ENCODE measurements around the gene CCER1. TPM values are rescaled to one million over a fixed set of nuclear protein-coding genes. Genes with fewer than 3 reads are reported as not detected.

CCER1 gene
- total and polyA plus RNA-seq, 4 donors: not detected

GRCh38 chr12:90961154-90961553, 6.2 kb upstream of the CCER1 start:
- H3K4me1 ChIP-seq (ENCODE audit: control insufficient read depth in 1 of 2, insufficient read depth in 2 of 2, low read length in 2 of 2): no peaks in the 10 kb centered on the region
- no peaks in the 10 kb centered on the region for H3K27me3 ChIP-seq (ENCODE audit: control insufficient read depth in 1 of 2, insufficient read depth in 2 of 2, low read length in 1 of 2)
- no peak overlapping the region for H3K4me3 ChIP-seq (ENCODE audit: low read length in 2 of 2)
- no peaks in the 10 kb centered on the region for H3K36me3 ChIP-seq (ENCODE audit: control insufficient read depth in 1 of 2, insufficient read depth in 2 of 2, low read length in 1 of 2)
- WGBS, 2 donors: 84 to 88% methylated on average over 4 of the region's 4 CpGs
- ATAC-seq (ENCODE audit: low FRiP score) (no peak), DNase-seq (no peak)
- intact Hi-C loops (cut with DNase I): no loop called here
- H3K9me3 ChIP-seq (ENCODE audit: control insufficient read depth, low read length): no peaks in the 10 kb centered on the region
- no peak overlapping the region for H3K27ac ChIP-seq (ENCODE audit: low read depth in 1 of 2, low read length in 2 of 2)

- H3K27ac ChIP-seq (ENCODE audit: low read depth in 1 of 2, low read length in 2 of 2): no peak overlapping the region
- 1 to 2% methylated on average over 4 of the region's 4 CpGs for WGBS, 2 donors
- ATAC-seq (ENCODE audit: low FRiP score) (peak; percentile 81), DNase-seq (no peak)
- no peaks in the 10 kb centered on the region for H3K9me3 ChIP-seq (ENCODE audit: control insufficient read depth, low read length)
- no peaks in the 10 kb centered on the region for H3K36me3 ChIP-seq (ENCODE audit: control insufficient read depth in 1 of 2, insufficient read depth in 2 of 2, low read length in 1 of 2)
- intact Hi-C loops (cut with DNase I): no loop called here
- no peak overlapping the region for H3K4me3 ChIP-seq (ENCODE audit: low read length in 2 of 2)
- H3K4me1 ChIP-seq (ENCODE audit: control insufficient read depth in 1 of 2, insufficient read depth in 2 of 2, low read length in 2 of 2): no peaks in the 10 kb centered on the region
- no peaks in the 10 kb centered on the region for H3K27me3 ChIP-seq (ENCODE audit: control insufficient read depth in 1 of 2, insufficient read depth in 2 of 2, low read length in 1 of 2)
These were observed 4.7 kb upstream of the CCER1 start for GRCh38 chr12:90959538-90960139.

- no peaks in the 10 kb centered on the region for H3K9me3 ChIP-seq (ENCODE audit: control insufficient read depth, low read length)
- DNase-seq (no peak), ATAC-seq (ENCODE audit: low FRiP score) (no peak)
- WGBS, 2 donors: 63 to 65% methylated on average over 4 of the region's 4 CpGs
- no peaks in the 10 kb centered on the region for H3K36me3 ChIP-seq (ENCODE audit: control insufficient read depth in 1 of 2, insufficient read depth in 2 of 2, low read length in 1 of 2)
- H3K4me1 ChIP-seq (ENCODE audit: control insufficient read depth in 1 of 2, insufficient read depth in 2 of 2, low read length in 2 of 2): no peaks in the 10 kb centered on the region
- no peak overlapping the region for H3K4me3 ChIP-seq (ENCODE audit: low read length in 2 of 2)
- intact Hi-C loops (cut with DNase I): no loop called here
- no peak overlapping the region for H3K27ac ChIP-seq (ENCODE audit: low read depth in 1 of 2, low read length in 2 of 2)
- H3K27me3 ChIP-seq (ENCODE audit: control insufficient read depth in 1 of 2, insufficient read depth in 2 of 2, low read length in 1 of 2): no peaks in the 10 kb centered on the region
These were observed 4.1 kb upstream of the CCER1 start for GRCh38 chr12:90959032-90959431.

GRCh38 chr12:90958347-90958746, 3.4 kb upstream of the CCER1 start:
- ATAC-seq (ENCODE audit: low FRiP score): no peak
- Histone ChIP-seq H3K4me3 (ENCODE audit: low read length in 2 of 2) (no peak overlapping the region), H3K27me3 (ENCODE audit: control insufficient read depth in 1 of 2, insufficient read depth in 2 of 2, low read length in 1 of 2) (no peaks in the 10 kb centered on the region), H3K9me3 (ENCODE audit: control insufficient read depth, low read length) (no peaks in the 10 kb centered on the region), H3K36me3 (ENCODE audit: control insufficient read depth in 1 of 2, insufficient read depth in 2 of 2, low read length in 1 of 2) (no peaks in the 10 kb centered on the region), H3K4me1 (ENCODE audit: control insufficient read depth in 1 of 2, insufficient read depth in 2 of 2, low read length in 2 of 2) (no peaks in the 10 kb centered on the region), H3K27ac (ENCODE audit: low read depth in 1 of 2, low read length in 2 of 2) (no peak overlapping the region)
- DNase-seq: no peak
- WGBS, 2 donors: 70 to 76% methylated on average over 3 of the region's 3 CpGs
- intact Hi-C loops (cut with DNase I): no loop called here

- Histone ChIP-seq H3K27me3 (ENCODE audit: control insufficient read depth in 1 of 2, insufficient read depth in 2 of 2, low read length in 1 of 2) (no peaks in the 10 kb centered on the region), H3K4me3 (ENCODE audit: low read length in 2 of 2) (no peak overlapping the region), H3K27ac (ENCODE audit: low read depth in 1 of 2, low read length in 2 of 2) (no peak overlapping the region), H3K4me1 (ENCODE audit: control insufficient read depth in 1 of 2, insufficient read depth in 2 of 2, low read length in 2 of 2) (no peaks in the 10 kb centered on the region), H3K9me3 (ENCODE audit: control insufficient read depth, low read length) (no peaks in the 10 kb centered on the region), H3K36me3 (ENCODE audit: control insufficient read depth in 1 of 2, insufficient read depth in 2 of 2, low read length in 1 of 2) (no peaks in the 10 kb centered on the region)
- 97 to 98% methylated on average over 25 of the region's 25 CpGs for WGBS, 2 donors
- DNase-seq: no peak
- intact Hi-C loops (cut with DNase I): no loop called here
- ATAC-seq (ENCODE audit: low FRiP score): no peak
These were observed 548 bp downstream of the CCER1 start for GRCh38 chr12:90954428-90954827.

- intact Hi-C loops (cut with DNase I): no loop called here
- no peak for DNase-seq
- peak; percentile 17 for ATAC-seq (ENCODE audit: low FRiP score)
- Histone ChIP-seq H3K36me3 (ENCODE audit: control insufficient read depth in 1 of 2, insufficient read depth in 2 of 2, low read length in 1 of 2) (no peaks in the 10 kb centered on the region), H3K4me1 (ENCODE audit: control insufficient read depth in 1 of 2, insufficient read depth in 2 of 2, low read length in 2 of 2) (no peaks in the 10 kb centered on the region), H3K4me3 (ENCODE audit: low read length in 2 of 2) (no peak overlapping the region), H3K27ac (ENCODE audit: low read depth in 1 of 2, low read length in 2 of 2) (no peak overlapping the region), H3K9me3 (ENCODE audit: control insufficient read depth, low read length) (no peaks in the 10 kb centered on the region), H3K27me3 (ENCODE audit: control insufficient read depth in 1 of 2, insufficient read depth in 2 of 2, low read length in 1 of 2) (no peaks in the 10 kb centered on the region)
- WGBS, 2 donors: 79 to 80% methylated on average over 32 of the region's 32 CpGs
These were observed 987 bp downstream of the CCER1 start for GRCh38 chr12:90953956-90954421.

- no peaks in the 10 kb centered on the region for H3K36me3 ChIP-seq (ENCODE audit: control insufficient read depth in 1 of 2, insufficient read depth in 2 of 2, low read length in 1 of 2)
These were observed 3.4 kb downstream of the CCER1 start for GRCh38 chr12:90951432-90952105.

GRCh38 chr12:90947869-90948268, 7.1 kb downstream of the CCER1 start:
- DNase-seq (no peak), ATAC-seq (ENCODE audit: low FRiP score) (no peak)
- no peaks in the 10 kb centered on the region for H3K4me1 ChIP-seq (ENCODE audit: control insufficient read depth in 1 of 2, insufficient read depth in 2 of 2, low read length in 2 of 2)
- no peak overlapping the region for H3K4me3 ChIP-seq (ENCODE audit: low read length in 2 of 2)
- H3K27ac ChIP-seq (ENCODE audit: low read depth in 1 of 2, low read length in 2 of 2): no peak overlapping the region
- H3K27me3 ChIP-seq (ENCODE audit: control insufficient read depth in 1 of 2, insufficient read depth in 2 of 2, low read length in 1 of 2): no peaks in the 10 kb centered on the region
- no peaks in the 10 kb centered on the region for H3K9me3 ChIP-seq (ENCODE audit: control insufficient read depth, low read length)
- 95% methylated on average over 7 of the region's 7 CpGs for WGBS, 2 donors
- intact Hi-C loops (cut with DNase I): no loop called here
- H3K36me3 ChIP-seq (ENCODE audit: control insufficient read depth in 1 of 2, insufficient read depth in 2 of 2, low read length in 1 of 2): no peaks in the 10 kb centered on the region

More at GRCh38 chr12:90951432-90952105, 3.4 kb downstream of the CCER1 start:
- H3K27me3 ChIP-seq (ENCODE audit: control insufficient read depth in 1 of 2, insufficient read depth in 2 of 2, low read length in 1 of 2): no peaks in the 10 kb centered on the region
- ATAC-seq (ENCODE audit: low FRiP score): no peak
- H3K9me3 ChIP-seq (ENCODE audit: control insufficient read depth, low read length): no peaks in the 10 kb centered on the region
- H3K27ac ChIP-seq (ENCODE audit: low read depth in 1 of 2, low read length in 2 of 2): no peak overlapping the region
- no peaks in the 10 kb centered on the region for H3K4me1 ChIP-seq (ENCODE audit: control insufficient read depth in 1 of 2, insufficient read depth in 2 of 2, low read length in 2 of 2)
- no peak overlapping the region for H3K4me3 ChIP-seq (ENCODE audit: low read length in 2 of 2)
- no peak for DNase-seq
- intact Hi-C loops (cut with DNase I): no loop called here

GRCh38 chr12:90945070-90945649, 9.8 kb downstream of the CCER1 start:
- ATAC-seq (ENCODE audit: low FRiP score) (no peak), DNase-seq (no peak)
- no peak overlapping the region for H3K4me3 ChIP-seq (ENCODE audit: low read length in 2 of 2)
- H3K4me1 ChIP-seq (ENCODE audit: control insufficient read depth in 1 of 2, insufficient read depth in 2 of 2, low read length in 2 of 2): no peaks in the 10 kb centered on the region
- intact Hi-C loops (cut with DNase I): no loop called here
- WGBS, 2 donors: 47 to 50% methylated on average over 1 of the region's 1 CpG
- H3K36me3 ChIP-seq (ENCODE audit: control insufficient read depth in 1 of 2, insufficient read depth in 2 of 2, low read length in 1 of 2): no peaks in the 10 kb centered on the region
- H3K27ac ChIP-seq (ENCODE audit: low read depth in 1 of 2, low read length in 2 of 2): no peak overlapping the region
- H3K27me3 ChIP-seq (ENCODE audit: control insufficient read depth in 1 of 2, insufficient read depth in 2 of 2, low read length in 1 of 2): no peaks in the 10 kb centered on the region
- H3K9me3 ChIP-seq (ENCODE audit: control insufficient read depth, low read length): no peaks in the 10 kb centered on the region
